ENCODE results near the gene ASS1.

DNA sequence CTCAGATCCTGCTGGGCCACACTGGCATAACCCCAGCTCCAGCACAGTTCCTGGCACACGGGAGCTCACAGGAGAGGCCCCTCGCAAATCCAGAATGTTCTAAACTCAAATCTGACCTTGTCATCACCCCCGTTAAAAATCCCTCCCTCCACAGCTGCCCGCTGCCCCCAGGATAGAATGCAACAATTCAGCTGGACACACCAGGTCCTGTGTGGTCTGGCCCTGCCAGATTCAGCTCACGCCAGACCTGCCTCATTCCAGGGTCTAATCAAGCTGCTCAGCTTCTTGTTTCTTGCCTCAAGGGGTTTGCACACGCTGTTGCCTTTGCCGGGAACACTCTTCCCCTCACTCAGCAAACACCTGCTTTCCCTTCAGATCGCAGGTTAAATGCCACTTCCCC, 45.0 kb upstream of the ASS1 start:
- TF ChIP-seq, protein P1, sequence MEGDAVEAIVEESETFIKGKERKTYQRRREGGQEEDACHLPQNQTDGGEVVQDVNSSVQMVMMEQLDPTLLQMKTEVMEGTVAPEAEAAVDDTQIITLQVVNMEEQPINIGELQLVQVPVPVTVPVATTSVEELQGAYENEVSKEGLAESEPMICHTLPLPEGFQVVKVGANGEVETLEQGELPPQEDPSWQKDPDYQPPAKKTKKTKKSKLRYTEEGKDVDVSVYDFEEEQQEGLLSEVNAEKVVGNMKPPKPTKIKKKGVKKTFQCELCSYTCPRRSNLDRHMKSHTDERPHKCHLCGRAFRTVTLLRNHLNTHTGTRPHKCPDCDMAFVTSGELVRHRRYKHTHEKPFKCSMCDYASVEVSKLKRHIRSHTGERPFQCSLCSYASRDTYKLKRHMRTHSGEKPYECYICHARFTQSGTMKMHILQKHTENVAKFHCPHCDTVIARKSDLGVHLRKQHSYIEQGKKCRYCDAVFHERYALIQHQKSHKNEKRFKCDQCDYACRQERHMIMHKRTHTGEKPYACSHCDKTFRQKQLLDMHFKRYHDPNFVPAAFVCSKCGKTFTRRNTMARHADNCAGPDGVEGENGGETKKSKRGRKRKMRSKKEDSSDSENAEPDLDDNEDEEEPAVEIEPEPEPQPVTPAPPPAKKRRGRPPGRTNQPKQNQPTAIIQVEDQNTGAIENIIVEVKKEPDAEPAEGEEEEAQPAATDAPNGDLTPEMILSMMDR (IDR thresholded peaks at IDR 0.05 in 8 of 11, conservative IDR thresholded peaks at IDR 0.05 in 3 of 11), result no peak
- TF ChIP-seq POLR2A (IDR thresholded peaks at IDR 0.05), result no peak
- no peak for TF ChIP-seq POLR2AphosphoS5 (IDR thresholded peaks at IDR 0.05)

All from spleen (tissue), 7 donors.